Activated naive CD8-positive, alpha-beta T cell treated with anti-CD3 and anti-CD28 coated beads for 36 hours (primary cell): ENCODE results near the gene TMPO. TPM values are rescaled to one million over a fixed set of nuclear protein-coding genes. Genes with fewer than 3 reads are reported as not detected.
"Not testable (repeated sequence)": the region's sequence is repeated elsewhere in the genome, so short reads cannot be mapped to it uniquely, and the experiment has no call there.

Source experiments
- DNase-seq: peaks from one replicate; pipeline ENCODE4 v3.0.0; 2021
- H3K27ac Mint-ChIP-seq: one replicate; pipeline ENCODE4 v1.8.0; 2022; ENCODE audit warnings: mild to moderate bottlenecking, moderate library complexity, mixed read lengths
- H3K27me3 Mint-ChIP-seq: one replicate; pipeline ENCODE4 v1.8.0; 2022; ENCODE audit warnings: mild to moderate bottlenecking, mixed read lengths
- H3K36me3 Mint-ChIP-seq: one replicate; pipeline ENCODE4 v1.8.0; 2021; ENCODE audit warnings: mild to moderate bottlenecking, mixed read lengths
- H3K4me1 Mint-ChIP-seq: one replicate; pipeline ENCODE4 v1.8.0; 2021; ENCODE audit warnings: mixed read lengths
- H3K4me3 Mint-ChIP-seq: one replicate; pipeline ENCODE4 v1.8.0; 2022; ENCODE audit warnings: mild to moderate bottlenecking, moderate library complexity, mixed read lengths
- H3K9me3 Mint-ChIP-seq: one replicate; pipeline ENCODE4 v1.8.0; 2022; ENCODE audit warnings: mixed read lengths
- total RNA-seq, 2 experiments: library from RNA; stranded (reverse); gene quantifications; one replicate each; pipeline ENCODE4 v1.2.3, GENCODE V29; 2021

The TMPO gene
- total RNA-seq, 2 experiments from 2014 or later: 322 to 331 TPM

- Mint-ChIP-seq H3K4me1 (no peaks in the 10 kb centered on the region), H3K4me3 (no peak overlapping the region), H3K36me3 (no peaks in the 10 kb centered on the region), H3K9me3 (no peaks in the 10 kb centered on the region), H3K27ac (no peak overlapping the region), H3K27me3 (no peaks in the 10 kb centered on the region)
- DNase-seq: no peak
Measured at GRCh38 chr12:98580695-98581094, 65.3 kb downstream of the TMPO start.

GRCh38 chr12:98581101-98581500 is 65.7 kb downstream of the TMPO start:
- Mint-ChIP-seq H3K27ac (no peak overlapping the region), H3K27me3 (no peaks in the 10 kb centered on the region), H3K4me1 (no peaks in the 10 kb centered on the region), H3K4me3 (no peak overlapping the region), H3K36me3 (no peaks in the 10 kb centered on the region), H3K9me3 (no peaks in the 10 kb centered on the region)
- DNase-seq: no peak

GRCh38 chr12:98582093-98582492 is 66.7 kb downstream of the TMPO start:
- Mint-ChIP-seq H3K9me3 (no peaks in the 10 kb centered on the region), H3K27ac (no peak overlapping the region), H3K4me3 (no peak overlapping the region), H3K4me1 (no peaks in the 10 kb centered on the region), H3K36me3 (no peaks in the 10 kb centered on the region), H3K27me3 (no peaks in the 10 kb centered on the region)
- DNase-seq: no peak

GRCh38 chr12:98587084-98587483 is 71.7 kb downstream of the TMPO start:
- no peaks in the 10 kb centered on the region for H3K27me3 Mint-ChIP-seq

GRCh38 chr12:98591209-98591608 is 75.8 kb downstream of the TMPO start:
- no peak overlapping the region for H3K4me3 Mint-ChIP-seq
- H3K36me3 Mint-ChIP-seq: peaks cover 24% of the 10 kb centered on the region
- no peak for DNase-seq
- no peaks in the 10 kb centered on the region for H3K9me3 Mint-ChIP-seq
- peaks cover 10% of the 10 kb centered on the region for H3K4me1 Mint-ChIP-seq
- no peaks in the 10 kb centered on the region for H3K27me3 Mint-ChIP-seq
- H3K27ac Mint-ChIP-seq: no peak overlapping the region

More at GRCh38 chr12:98587084-98587483, 71.7 kb downstream of the TMPO start:
- Mint-ChIP-seq H3K27ac (no peak overlapping the region), H3K36me3 (no peaks in the 10 kb centered on the region), H3K4me3 (no peak overlapping the region), H3K9me3 (no peaks in the 10 kb centered on the region), H3K4me1 (no peaks in the 10 kb centered on the region)
- no peak for DNase-seq

- Mint-ChIP-seq H3K27me3 (no peaks in the 10 kb centered on the region), H3K4me3 (peak overlapping the region; percentile 98), H3K9me3 (no peaks in the 10 kb centered on the region), H3K4me1 (peaks cover 20% of the 10 kb centered on the region), H3K36me3 (peaks cover 36% of the 10 kb centered on the region), H3K27ac (peak overlapping the region; percentile 97)
- DNase-seq: no peak
Measured at GRCh38 chr12:98592825-98593322, 77.5 kb downstream of the TMPO start.

GRCh38 chr12:98593351-98594049 is 78.1 kb downstream of the TMPO start, which contains the start of gene SLC25A3:
TSS of gene SLC25A3 (plus strand) at chr12:98593686. CDS start at chr12:98593979, 293 bp downstream.
- peak within 1 kb of the TSS; percentile 98 for H3K4me3 Mint-ChIP-seq
- peaks cover 40% of the 10 kb centered on the region for H3K36me3 Mint-ChIP-seq
- peak; percentile 92 for DNase-seq
- H3K9me3 Mint-ChIP-seq: no peaks in the 10 kb centered on the region
- H3K4me1 Mint-ChIP-seq: peaks cover 23% of the 10 kb centered on the region
- no peaks in the 10 kb centered on the region for H3K27me3 Mint-ChIP-seq
- peak within 1 kb of the TSS; percentile 97 for H3K27ac Mint-ChIP-seq

- Mint-ChIP-seq H3K4me1 (peaks cover 23% of the 10 kb centered on the region), H3K9me3 (no peaks in the 10 kb centered on the region), H3K4me3 (peak overlapping the region; percentile 98), H3K27me3 (no peaks in the 10 kb centered on the region), H3K27ac (peak overlapping the region; percentile 97), H3K36me3 (peaks cover 45% of the 10 kb centered on the region)
- peak; percentile 24 for DNase-seq
Measured at GRCh38 chr12:98594050-98594835, 78.9 kb downstream of the TMPO start.

- Mint-ChIP-seq H3K4me3 (peak overlapping the region; percentile 98), H3K27ac (peak overlapping the region; percentile 97), H3K4me1 (peaks cover 23% of the 10 kb centered on the region), H3K27me3 (no peaks in the 10 kb centered on the region), H3K9me3 (no peaks in the 10 kb centered on the region), H3K36me3 (peaks cover 52% of the 10 kb centered on the region)
- DNase-seq: peak; percentile 29
Measured at GRCh38 chr12:98595243-98595988, 80.0 kb downstream of the TMPO start.

GRCh38 chr12:98597313-98597712 is 81.9 kb downstream of the TMPO start:
- not testable (repeated sequence) for H3K4me3 Mint-ChIP-seq, H3K27ac Mint-ChIP-seq, DNase-seq, H3K9me3 Mint-ChIP-seq, H3K27me3 Mint-ChIP-seq
- Mint-ChIP-seq H3K36me3 (peaks cover 64% of the 10 kb centered on the region), H3K4me1 (peaks cover 26% of the 10 kb centered on the region)

Other genes starting within 250 kb of the TMPO start
- 100 to 1,000 TPM; 762 to 789 TPM for gene SLC25A3, start 78.1 kb downstream of the TMPO start, total RNA-seq
- 10 to 100 TPM; 25.8 to 26.8 TPM for gene IKBIP, start 129.2 kb downstream of the TMPO start, total RNA-seq
- gene APAF1, start 129.7 kb downstream of the TMPO start, total RNA-seq: 10 to 100 TPM; 10.6 to 11.5 TPM